Colon (tissue), 2 donors: ENCODE data around the gene DEFB128.

ENCODE experiments used
- FAIRE-seq: peaks from 2 replicates; lab custom pipeline; 2012; peaks lifted over from hg19 to GRCh38; lab: Jason Lieb, UNC
- donor health status: control.
- donor health status: control.

DEFB128 gene

DNA sequence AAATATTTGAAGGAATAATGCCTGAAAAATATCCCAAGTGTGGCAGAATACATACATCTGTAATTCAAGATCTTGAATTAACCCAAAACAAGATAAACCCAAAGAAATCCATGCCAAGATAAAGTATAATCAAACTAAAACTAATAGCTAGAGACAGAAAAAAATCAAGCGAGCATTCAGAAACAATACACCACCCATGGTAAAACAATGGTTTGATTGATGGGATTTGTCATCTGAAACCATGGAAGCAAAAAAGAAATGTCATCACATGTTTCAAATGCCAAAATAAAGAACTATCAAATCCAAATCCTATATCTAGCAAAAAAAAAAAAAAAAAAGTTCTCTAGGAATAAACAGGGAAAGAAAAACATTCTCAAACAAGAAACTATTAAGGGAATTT is 37.4 kb downstream of the DEFB128 start:
- FAIRE-seq: no peak

GRCh38 chr20:145877-146276 is 43.6 kb downstream of the DEFB128 start:
- no peak for FAIRE-seq

- FAIRE-seq: no peak
Measured at GRCh38 chr20:142290-142689, 47.2 kb downstream of the DEFB128 start, which contains the start of gene DEFB126. Gene DEFB126, plus strand, starts transcription at chr20:142590. Its CDS starts 39 bp downstream, at chr20:142629.
